ENCODE measurements around the gene MEPE.
A peak's percentile ranks its signal among the peaks of the same experiment; 100 is the strongest.

MEPE gene

GRCh38 chr4:87823724-87824123 lies 9.0 kb upstream of the MEPE start:
- H3K4me3 ChIP-seq (ENCODE audit: low read length): no peak overlapping the region
- no peak for TF ChIP-seq CTCF (conservative IDR thresholded peaks at IDR 0.05; ENCODE audit: low read length)
- no peak for DNase-seq (ENCODE audit: low read depth)

- no peak for TF ChIP-seq CTCF (conservative IDR thresholded peaks at IDR 0.05; ENCODE audit: low read length)
- no peak overlapping the region for H3K4me3 ChIP-seq (ENCODE audit: low read length)
- DNase-seq (ENCODE audit: low read depth): no peak
Measured at GRCh38 chr4:87824352-87824751, 8.4 kb upstream of the MEPE start.

GRCh38 chr4:87834401-87834800 lies 1.6 kb downstream of the MEPE start:
- H3K4me3 ChIP-seq (ENCODE audit: low read length): no peak overlapping the region
- no peak for DNase-seq (ENCODE audit: low read depth)
- TF ChIP-seq CTCF (conservative IDR thresholded peaks at IDR 0.05; ENCODE audit: low read length): no peak

GRCh38 chr4:87835197-87835596 lies 2.4 kb downstream of the MEPE start:
- H3K4me3 ChIP-seq (ENCODE audit: low read length): no peak overlapping the region
- DNase-seq (ENCODE audit: low read depth): no peak

GRCh38 chr4:87835743-87836142 lies 3.0 kb downstream of the MEPE start:
- TF ChIP-seq CTCF (conservative IDR thresholded peaks at IDR 0.05; ENCODE audit: low read length): no peak
- DNase-seq (ENCODE audit: low read depth): no peak
- H3K4me3 ChIP-seq (ENCODE audit: low read length): no peak overlapping the region

More at GRCh38 chr4:87835197-87835596, 2.4 kb downstream of the MEPE start:
- no peak for TF ChIP-seq CTCF (conservative IDR thresholded peaks at IDR 0.05; ENCODE audit: low read length)

- DNase-seq (ENCODE audit: low read depth): no peak
- TF ChIP-seq CTCF (conservative IDR thresholded peaks at IDR 0.05; ENCODE audit: low read length): peak; percentile 55
- H3K4me3 ChIP-seq (ENCODE audit: low read length): no peak overlapping the region
Measured at GRCh38 chr4:87838205-87838604, 5.4 kb downstream of the MEPE start.

- DNase-seq (ENCODE audit: low read depth): peak; percentile 59
- no peak overlapping the region for H3K4me3 ChIP-seq (ENCODE audit: low read length)
- peak; percentile 92 for TF ChIP-seq CTCF (conservative IDR thresholded peaks at IDR 0.05; ENCODE audit: low read length)
Measured at GRCh38 chr4:87838890-87839591, 6.3 kb downstream of the MEPE start.
